GM23338 (cell line): ENCODE data around the gene CD276. TPM values are rescaled to one million over a fixed set of nuclear protein-coding genes. Genes with fewer than 3 reads are reported as not detected.

Source experiments
- ATAC-seq: fragments of 200-7000 bp; cut with Tn5 transposase; 3 replicates; pipeline ENCODE4 v1.9.1; 2020
- DNase-seq: peaks from one replicate; pipeline ENCODE4 v3.0.0-alpha.2; 2015; ENCODE audit warnings: low spot score
- H2AFZ ChIP-seq: fragments of 200-600 bp; sonication (generic); 2 replicates; pipeline ENCODE4 v1.8.0; 2016; ENCODE audit warnings: antibody characterized with exemption, mild to moderate bottlenecking, moderate library complexity
- H3F3A ChIP-seq: fragments of 200-600 bp; sonication (generic); replicated peaks from 2 replicates; pipeline ENCODE4 v1.8.0; 2017; ENCODE audit warnings: antibody characterized with exemption, mixed run types, low read depth
- H3K27ac ChIP-seq: fragments of 200-600 bp; sonication (generic); 2 replicates; pipeline ENCODE4 v1.6.1; 2016; ENCODE audit warnings: low read depth
- H3K27me3 ChIP-seq: fragments of 200-600 bp; sonication (generic); 2 replicates; pipeline ENCODE4 v1.8.0; 2016; ENCODE audit warnings: mild to moderate bottlenecking, mixed run types, moderate library complexity; ENCODE audit not compliant: insufficient read depth
- H3K36me3 ChIP-seq: fragments of 200-600 bp; sonication (generic); 2 replicates; pipeline ENCODE4 v1.8.0; 2016; ENCODE audit warnings: mild to moderate bottlenecking; ENCODE audit not compliant: insufficient read depth
- H3K4me1 ChIP-seq: fragments of 200-600 bp; sonication (generic); 2 replicates; pipeline ENCODE4 v1.8.0; 2016; ENCODE audit warnings: mild to moderate bottlenecking, moderate library complexity; ENCODE audit not compliant: insufficient read depth
- H3K4me2 ChIP-seq: fragments of 200-600 bp; sonication (generic); 2 replicates; pipeline ENCODE4 v1.7.1; 2017; ENCODE audit warnings: mixed run types
- H3K4me3 ChIP-seq: fragments of 200-600 bp; sonication (generic); 2 replicates; pipeline ENCODE4 v1.6.1; 2016; ENCODE audit warnings: mixed run types
- H3K79me2 ChIP-seq: fragments of 200-600 bp; sonication (generic); replicated peaks from 2 replicates; pipeline ENCODE4 v1.8.0; 2017; ENCODE audit warnings: mild to moderate bottlenecking; ENCODE audit not compliant: insufficient read depth
- H3K9me2 ChIP-seq: fragments of 200-600 bp; sonication (generic); 2 replicates; pipeline ENCODE4 v1.8.0; 2017; ENCODE audit not compliant: insufficient read depth
- H4K20me1 ChIP-seq: fragments of 200-600 bp; sonication (generic); replicated peaks from 2 replicates; pipeline ENCODE4 v1.8.0; 2017; ENCODE audit warnings: mild to moderate bottlenecking; ENCODE audit not compliant: insufficient read depth
- H3K27ac Mint-ChIP-seq: 2 replicates; pipeline ENCODE4 v1.8.0; 2020; ENCODE audit warnings: inconsistent platforms, mild to moderate bottlenecking, moderate library complexity, mixed read lengths
- H3K27me3 Mint-ChIP-seq: 3 replicates; pipeline ENCODE4 v1.8.0; 2022; ENCODE audit warnings: low read depth, mild to moderate bottlenecking, moderate library complexity, mixed read lengths, inconsistent platforms; ENCODE audit not compliant: insufficient read depth, poor library complexity
- H3K36me3 Mint-ChIP-seq: 3 replicates; pipeline ENCODE4 v1.8.0; 2021; ENCODE audit warnings: low read depth, mild to moderate bottlenecking, inconsistent platforms, moderate library complexity, mixed read lengths
- H3K4me1 Mint-ChIP-seq: 3 replicates; pipeline ENCODE4 v1.8.0; 2020; ENCODE audit warnings: mild to moderate bottlenecking, inconsistent platforms, mixed read lengths
- H3K4me3 Mint-ChIP-seq: 3 replicates; pipeline ENCODE4 v1.8.0; 2021; ENCODE audit warnings: moderate library complexity, mild to moderate bottlenecking, inconsistent platforms, mixed read lengths
- H3K9me3 Mint-ChIP-seq: 3 replicates; pipeline ENCODE4 v1.8.0; 2020; ENCODE audit warnings: moderate library complexity, mild to moderate bottlenecking, inconsistent platforms, mixed read lengths
- ETS1 ChIP-seq: IDR thresholded peaks from 2 replicates; pipeline ENCODE4 v1.6.1; 2016; ENCODE audit warnings: antibody characterized with exemption
- EZH2 ChIP-seq: fragments of 200-600 bp; sonication (generic); IDR thresholded peaks from one replicate; pipeline ENCODE4 v1.8.0; 2017; ENCODE audit warnings: antibody characterized with exemption, mild to moderate bottlenecking, low read depth; ENCODE audit not compliant: unreplicated experiment
- NANOG ChIP-seq: IDR thresholded peaks from 2 replicates; pipeline ENCODE4 v1.6.1; 2016; ENCODE audit warnings: antibody characterized with exemption, borderline replicate concordance
- POLR2AphosphoS5 ChIP-seq: IDR thresholded peaks from 2 replicates; pipeline ENCODE4 v1.6.1; 2016; ENCODE audit warnings: antibody characterized with exemption, low read depth
- STAT1 ChIP-seq: IDR thresholded peaks from one replicate; pipeline ENCODE4 v1.6.1; 2016; ENCODE audit warnings: antibody characterized with exemption; ENCODE audit not compliant: unreplicated experiment
- polyA plus RNA-seq: library from polyadenylated mRNA; unstranded; fragments of >200 nt; fragmentation: Nextera tagmentation; extraction: Ambion mirVana; gene quantifications from 2 replicates; pipeline ENCODE4 v1.2.1, GENCODE V29; 2016
- total RNA-seq: library from RNA; depleted of rRNA; stranded (reverse); fragments of >200 nt; shearing (Covaris generic); gene quantifications from 2 replicates; pipeline ENCODE4 v1.2.3, GENCODE V29; 2014

CD276 gene
- total and polyA plus RNA-seq, 2 experiments from 2014 or later, result 60.9 to 158 TPM

GRCh38 chr15:73750951-73751350 is 66.8 kb downstream of the CD276 start:
- no peaks in the 10 kb centered on the region for H3K9me2 ChIP-seq
- no peak for DNase-seq
- H2AFZ ChIP-seq, result no peak overlapping the region
- TF ChIP-seq EZH2 (no peak), NANOG (no peak)
- no peaks in the 10 kb centered on the region; the same call in 1 of the 2 replicates for H3F3A ChIP-seq
- Mint-ChIP-seq H3K4me3 (peak overlapping the region; percentile 79), H3K4me1 (peaks cover 53% of the 10 kb centered on the region), H3K36me3 (no peaks in the 10 kb centered on the region; the same call in 2 of the 3 replicates), H3K27me3 (peaks cover 19% of the 10 kb centered on the region), H3K9me3 (no peaks in the 10 kb centered on the region), H3K27ac (no peak overlapping the region)
- H3K4me1 ChIP-seq, result peaks cover 29% of the 10 kb centered on the region
- no peaks in the 10 kb centered on the region for H4K20me1 ChIP-seq
- no peak for ATAC-seq
- peak overlapping the region; percentile 93 for H3K4me2 ChIP-seq
- no peaks in the 10 kb centered on the region for H3K79me2 ChIP-seq
- peak overlapping the region; percentile 89 for H3K4me3 ChIP-seq
- H3K27ac ChIP-seq, result no peak overlapping the region
- peaks cover 17% of the 10 kb centered on the region for H3K27me3 ChIP-seq
- H3K36me3 ChIP-seq, result no peaks in the 10 kb centered on the region

GRCh38 chr15:73751511-73751898 is 67.3 kb downstream of the CD276 start:
- Histone ChIP-seq H2AFZ (no peak overlapping the region), H3K4me2 (peak overlapping the region; percentile 93), H3F3A (no peaks in the 10 kb centered on the region; the same call in 1 of the 2 replicates), H3K79me2 (no peaks in the 10 kb centered on the region), H3K4me1 (peaks cover 26% of the 10 kb centered on the region), H4K20me1 (no peaks in the 10 kb centered on the region), H3K4me3 (peak overlapping the region; percentile 89), H3K27me3 (peaks cover 17% of the 10 kb centered on the region), H3K9me2 (no peaks in the 10 kb centered on the region), H3K27ac (no peak overlapping the region), H3K36me3 (no peaks in the 10 kb centered on the region)
- TF ChIP-seq POLR2AphosphoS5, result 0 out of 2 replicates have a peak, but pooled peaks have one; percentile 7
- no peak for TF ChIP-seq ETS1
- TF ChIP-seq STAT1, result no peak
- Mint-ChIP-seq H3K27ac (no peak overlapping the region), H3K4me1 (peaks cover 49% of the 10 kb centered on the region), H3K4me3 (peak overlapping the region; percentile 79), H3K9me3 (no peaks in the 10 kb centered on the region), H3K36me3 (no peaks in the 10 kb centered on the region; the same call in 2 of the 3 replicates), H3K27me3 (peaks cover 19% of the 10 kb centered on the region)
- DNase-seq, result peak; percentile 57
- ATAC-seq, result peak; percentile 6

GRCh38 chr15:73751899-73752805 is 68.0 kb downstream of the CD276 start:
- peaks cover 17% of the 10 kb centered on the region for H3K27me3 ChIP-seq
- no peaks in the 10 kb centered on the region; the same call in 1 of the 2 replicates for H3F3A ChIP-seq
- H3K9me3 Mint-ChIP-seq, result no peaks in the 10 kb centered on the region
- ATAC-seq (peak; percentile 21), DNase-seq (peak; percentile 41)
- H3K36me3 Mint-ChIP-seq, result no peaks in the 10 kb centered on the region; the same call in 2 of the 3 replicates
- H3K27ac ChIP-seq, result no peak overlapping the region
- H3K27me3 Mint-ChIP-seq, result peaks cover 19% of the 10 kb centered on the region
- TF ChIP-seq EZH2 (peak; percentile 49), NANOG (no peak)
- no peaks in the 10 kb centered on the region for H3K79me2 ChIP-seq
- H2AFZ ChIP-seq, result peak overlapping the region; percentile 80
- peak overlapping the region; percentile 89 for H3K4me3 ChIP-seq
- peaks cover 23% of the 10 kb centered on the region for H3K4me1 ChIP-seq
- H3K4me1 Mint-ChIP-seq, result peaks cover 42% of the 10 kb centered on the region
- peak overlapping the region; percentile 93 for H3K4me2 ChIP-seq
- H3K4me3 Mint-ChIP-seq, result peak overlapping the region; percentile 79; the same call in 2 of the 3 replicates
- H3K27ac Mint-ChIP-seq, result no peak overlapping the region
- no peaks in the 10 kb centered on the region for H3K36me3 ChIP-seq
- no peaks in the 10 kb centered on the region for H3K9me2 ChIP-seq
- H4K20me1 ChIP-seq, result no peaks in the 10 kb centered on the region
